GM12864 (cell line): ENCODE data around the gene ZNF726.
"Not testable (repeated sequence)": the region's sequence is repeated elsewhere in the genome, so short reads cannot be mapped to it uniquely, and the experiment has no call there.

Source experiments
- DNase-seq: peaks from one replicate; pipeline ENCODE4 v3.0.0-alpha.2; 2011; ENCODE audit warnings: low read depth
- H3K4me3 ChIP-seq: 2 replicates; pipeline ENCODE4 v1.5.1; 2011; ENCODE audit warnings: mild to moderate bottlenecking, low read depth, low read length, control low read depth
- CTCF ChIP-seq: IDR thresholded peaks from 2 replicates; pipeline ENCODE4 v1.5.1; 2011; ENCODE audit warnings: low read depth, mild to moderate bottlenecking, moderate library complexity, low read length, control low read depth, inconsistent platforms; ENCODE audit errors: missing control alignments

Gene ZNF726

GRCh38 chr19:23908165-23908564 lies 6.5 kb upstream of the ZNF726 start:
- DNase-seq = no peak
- H3K4me3 ChIP-seq = no peak overlapping the region
- no peak for TF ChIP-seq CTCF

GRCh38 chr19:23909222-23909621 lies 5.5 kb upstream of the ZNF726 start:
- no peak overlapping the region for H3K4me3 ChIP-seq
- TF ChIP-seq CTCF = no peak
- no peak for DNase-seq

- no peak for DNase-seq
- no peak overlapping the region; the same call in 1 of the 2 replicates for H3K4me3 ChIP-seq
- TF ChIP-seq CTCF = no peak
Measured at GRCh38 chr19:23913931-23914330, 755 bp upstream of the ZNF726 start.

GRCh38 chr19:23916991-23917390 lies 2.3 kb downstream of the ZNF726 start:
- TF ChIP-seq CTCF = no peak
- no peak for DNase-seq
- no peak overlapping the region for H3K4me3 ChIP-seq

GRCh38 chr19:23917856-23918255 lies 3.2 kb downstream of the ZNF726 start:
- no peak for TF ChIP-seq CTCF
- DNase-seq = no peak
- H3K4me3 ChIP-seq = no peak overlapping the region

- H3K4me3 ChIP-seq = no peak overlapping the region
- TF ChIP-seq CTCF = no peak
- DNase-seq = no peak
Measured at GRCh38 chr19:23925285-23925684, 10.6 kb downstream of the ZNF726 start.

GRCh38 chr19:23932878-23933277 lies 18.2 kb downstream of the ZNF726 start:
- no peak for TF ChIP-seq CTCF
- no peak for DNase-seq
- H3K4me3 ChIP-seq = no peak overlapping the region

- H3K4me3 ChIP-seq, DNase-seq: not testable (repeated sequence)
Measured at GRCh38 chr19:23937031-23937430, 22.3 kb downstream of the ZNF726 start.
